HL-60 (cell line): ENCODE data around the gene SNAP23.

Experiments
- GABPA ChIP-seq: IDR thresholded peaks from 2 replicates; pipeline ENCODE4 v1.6.1; 2012; ENCODE audit warnings: low read depth
- POLR2AphosphoS5 ChIP-seq: IDR thresholded peaks from 2 replicates; pipeline ENCODE4 v1.6.1; 2012; ENCODE audit warnings: low read depth
- TF ChIP-seq, protein P1 (sequence below): IDR thresholded peaks from one replicate; pipeline ENCODE4 v1.5.1; 2011; ENCODE audit warnings: low read length, control low read depth, inconsistent platforms; ENCODE audit not compliant: insufficient read depth
- TF ChIP-seq, protein P2 (sequence below): IDR thresholded peaks from 2 replicates; pipeline ENCODE4 v1.6.1; 2012; ENCODE audit warnings: low read depth; ENCODE audit not compliant: insufficient replicate concordance

DNA sequence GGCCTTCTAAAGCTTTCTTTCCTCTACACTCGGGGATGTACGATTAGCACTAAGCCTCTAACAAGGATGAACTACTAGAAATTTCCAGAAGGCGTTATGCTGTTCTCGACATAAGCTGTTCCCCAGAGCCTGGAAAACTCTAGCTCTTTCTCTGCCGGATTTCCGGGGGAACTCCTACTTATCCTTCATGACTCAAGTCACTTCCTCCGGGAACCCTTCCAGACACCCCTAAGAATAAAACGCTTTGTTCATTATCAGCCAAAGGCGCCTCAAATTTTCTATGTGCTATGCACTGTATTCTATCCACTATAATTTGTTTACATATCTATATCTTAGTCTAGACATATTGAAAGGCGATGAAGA lies 455 bp upstream of the SNAP23 start:
- TF ChIP-seq, protein P1, sequence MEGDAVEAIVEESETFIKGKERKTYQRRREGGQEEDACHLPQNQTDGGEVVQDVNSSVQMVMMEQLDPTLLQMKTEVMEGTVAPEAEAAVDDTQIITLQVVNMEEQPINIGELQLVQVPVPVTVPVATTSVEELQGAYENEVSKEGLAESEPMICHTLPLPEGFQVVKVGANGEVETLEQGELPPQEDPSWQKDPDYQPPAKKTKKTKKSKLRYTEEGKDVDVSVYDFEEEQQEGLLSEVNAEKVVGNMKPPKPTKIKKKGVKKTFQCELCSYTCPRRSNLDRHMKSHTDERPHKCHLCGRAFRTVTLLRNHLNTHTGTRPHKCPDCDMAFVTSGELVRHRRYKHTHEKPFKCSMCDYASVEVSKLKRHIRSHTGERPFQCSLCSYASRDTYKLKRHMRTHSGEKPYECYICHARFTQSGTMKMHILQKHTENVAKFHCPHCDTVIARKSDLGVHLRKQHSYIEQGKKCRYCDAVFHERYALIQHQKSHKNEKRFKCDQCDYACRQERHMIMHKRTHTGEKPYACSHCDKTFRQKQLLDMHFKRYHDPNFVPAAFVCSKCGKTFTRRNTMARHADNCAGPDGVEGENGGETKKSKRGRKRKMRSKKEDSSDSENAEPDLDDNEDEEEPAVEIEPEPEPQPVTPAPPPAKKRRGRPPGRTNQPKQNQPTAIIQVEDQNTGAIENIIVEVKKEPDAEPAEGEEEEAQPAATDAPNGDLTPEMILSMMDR = no peak
- TF ChIP-seq GABPA = no peak
- TF ChIP-seq, protein P2, sequence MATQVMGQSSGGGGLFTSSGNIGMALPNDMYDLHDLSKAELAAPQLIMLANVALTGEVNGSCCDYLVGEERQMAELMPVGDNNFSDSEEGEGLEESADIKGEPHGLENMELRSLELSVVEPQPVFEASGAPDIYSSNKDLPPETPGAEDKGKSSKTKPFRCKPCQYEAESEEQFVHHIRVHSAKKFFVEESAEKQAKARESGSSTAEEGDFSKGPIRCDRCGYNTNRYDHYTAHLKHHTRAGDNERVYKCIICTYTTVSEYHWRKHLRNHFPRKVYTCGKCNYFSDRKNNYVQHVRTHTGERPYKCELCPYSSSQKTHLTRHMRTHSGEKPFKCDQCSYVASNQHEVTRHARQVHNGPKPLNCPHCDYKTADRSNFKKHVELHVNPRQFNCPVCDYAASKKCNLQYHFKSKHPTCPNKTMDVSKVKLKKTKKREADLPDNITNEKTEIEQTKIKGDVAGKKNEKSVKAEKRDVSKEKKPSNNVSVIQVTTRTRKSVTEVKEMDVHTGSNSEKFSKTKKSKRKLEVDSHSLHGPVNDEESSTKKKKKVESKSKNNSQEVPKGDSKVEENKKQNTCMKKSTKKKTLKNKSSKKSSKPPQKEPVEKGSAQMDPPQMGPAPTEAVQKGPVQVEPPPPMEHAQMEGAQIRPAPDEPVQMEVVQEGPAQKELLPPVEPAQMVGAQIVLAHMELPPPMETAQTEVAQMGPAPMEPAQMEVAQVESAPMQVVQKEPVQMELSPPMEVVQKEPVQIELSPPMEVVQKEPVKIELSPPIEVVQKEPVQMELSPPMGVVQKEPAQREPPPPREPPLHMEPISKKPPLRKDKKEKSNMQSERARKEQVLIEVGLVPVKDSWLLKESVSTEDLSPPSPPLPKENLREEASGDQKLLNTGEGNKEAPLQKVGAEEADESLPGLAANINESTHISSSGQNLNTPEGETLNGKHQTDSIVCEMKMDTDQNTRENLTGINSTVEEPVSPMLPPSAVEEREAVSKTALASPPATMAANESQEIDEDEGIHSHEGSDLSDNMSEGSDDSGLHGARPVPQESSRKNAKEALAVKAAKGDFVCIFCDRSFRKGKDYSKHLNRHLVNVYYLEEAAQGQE = no peak
- TF ChIP-seq POLR2AphosphoS5 = no peak
